22Rv1 (cell line): ENCODE results near the gene SQOR.

ENCODE experiments used
- H3K27ac ChIP-seq: fragments of 450-650 bp; 2 replicates; pipeline ENCODE4 v1.5.1; 2017
- ZFX ChIP-seq: fragments of 450-650 bp; IDR thresholded peaks from 2 replicates; pipeline ENCODE4 v1.6.1; 2017; ENCODE audit warnings: antibody characterized with exemption, borderline replicate concordance
- TF ChIP-seq, protein P1 (sequence below): fragments of 450-650 bp; IDR thresholded peaks from 2 replicates; pipeline ENCODE4 v1.5.1; 2017; ENCODE audit warnings: mild to moderate bottlenecking

The SQOR gene

DNA sequence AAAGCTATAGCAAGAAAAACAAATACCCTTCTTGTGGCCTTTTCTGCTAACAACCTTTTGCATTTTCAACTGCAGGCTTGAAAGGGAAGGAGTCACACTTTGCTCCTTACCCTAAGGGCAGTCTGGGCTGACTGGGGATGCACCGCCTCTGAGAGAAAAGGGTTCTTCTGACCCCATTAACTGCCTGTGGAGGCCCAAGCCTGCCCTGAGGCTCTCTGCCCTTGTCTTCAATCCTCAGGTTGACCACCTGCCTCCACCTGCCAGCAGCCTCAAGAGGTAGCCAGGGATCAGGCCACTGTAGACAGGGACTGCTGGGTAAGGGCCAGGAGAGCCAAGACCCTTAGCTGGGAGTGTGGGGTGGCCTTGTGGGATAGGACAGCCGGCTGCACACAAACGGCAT, 93.8 kb downstream of the SQOR start:
- H3K27ac ChIP-seq: no peak overlapping the region
- TF ChIP-seq, protein P1, sequence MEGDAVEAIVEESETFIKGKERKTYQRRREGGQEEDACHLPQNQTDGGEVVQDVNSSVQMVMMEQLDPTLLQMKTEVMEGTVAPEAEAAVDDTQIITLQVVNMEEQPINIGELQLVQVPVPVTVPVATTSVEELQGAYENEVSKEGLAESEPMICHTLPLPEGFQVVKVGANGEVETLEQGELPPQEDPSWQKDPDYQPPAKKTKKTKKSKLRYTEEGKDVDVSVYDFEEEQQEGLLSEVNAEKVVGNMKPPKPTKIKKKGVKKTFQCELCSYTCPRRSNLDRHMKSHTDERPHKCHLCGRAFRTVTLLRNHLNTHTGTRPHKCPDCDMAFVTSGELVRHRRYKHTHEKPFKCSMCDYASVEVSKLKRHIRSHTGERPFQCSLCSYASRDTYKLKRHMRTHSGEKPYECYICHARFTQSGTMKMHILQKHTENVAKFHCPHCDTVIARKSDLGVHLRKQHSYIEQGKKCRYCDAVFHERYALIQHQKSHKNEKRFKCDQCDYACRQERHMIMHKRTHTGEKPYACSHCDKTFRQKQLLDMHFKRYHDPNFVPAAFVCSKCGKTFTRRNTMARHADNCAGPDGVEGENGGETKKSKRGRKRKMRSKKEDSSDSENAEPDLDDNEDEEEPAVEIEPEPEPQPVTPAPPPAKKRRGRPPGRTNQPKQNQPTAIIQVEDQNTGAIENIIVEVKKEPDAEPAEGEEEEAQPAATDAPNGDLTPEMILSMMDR: no peak
- TF ChIP-seq ZFX: no peak

DNA sequence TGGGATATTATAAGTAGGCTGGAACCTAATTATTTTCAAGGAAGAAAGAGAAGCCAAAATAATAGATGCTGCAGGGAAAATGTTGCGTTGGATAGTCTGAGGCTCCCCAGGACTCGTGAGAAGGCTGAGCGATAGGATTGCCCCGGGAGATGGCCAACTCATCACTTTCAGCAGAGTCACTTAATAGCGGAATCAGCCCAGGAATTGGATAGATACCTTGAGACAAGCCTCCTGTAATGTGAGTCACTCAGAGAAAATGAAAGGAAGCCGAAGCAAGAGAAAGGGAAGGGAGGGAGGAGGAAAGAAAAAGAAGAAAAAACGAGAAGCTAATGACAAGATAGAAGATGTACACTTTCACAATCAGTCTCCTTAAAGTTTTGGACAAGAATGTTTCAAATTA, 94.3 kb downstream of the SQOR start:
- TF ChIP-seq, protein P1: no peak
- no peak for TF ChIP-seq ZFX
- H3K27ac ChIP-seq: no peak overlapping the region

DNA sequence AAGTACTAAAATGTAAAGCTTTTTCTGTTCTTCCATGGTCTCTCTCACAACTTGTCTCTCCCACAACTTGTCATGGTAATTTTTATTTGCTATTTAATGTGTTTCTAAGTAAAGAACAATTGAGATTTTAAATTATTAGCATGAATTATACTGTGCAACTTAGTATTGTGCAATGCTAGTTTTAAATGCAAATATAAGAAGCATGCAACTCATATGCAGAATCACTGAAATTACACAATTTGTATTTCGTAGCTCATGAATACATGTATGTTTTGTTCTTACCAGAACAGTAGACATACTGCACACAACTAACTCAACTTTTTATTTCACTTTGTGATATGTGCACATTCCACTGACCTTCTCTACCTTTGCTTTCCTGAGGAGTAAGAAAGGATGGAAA, 96.5 kb downstream of the SQOR start:
- TF ChIP-seq, protein P1: no peak
- no peak overlapping the region for H3K27ac ChIP-seq

DNA sequence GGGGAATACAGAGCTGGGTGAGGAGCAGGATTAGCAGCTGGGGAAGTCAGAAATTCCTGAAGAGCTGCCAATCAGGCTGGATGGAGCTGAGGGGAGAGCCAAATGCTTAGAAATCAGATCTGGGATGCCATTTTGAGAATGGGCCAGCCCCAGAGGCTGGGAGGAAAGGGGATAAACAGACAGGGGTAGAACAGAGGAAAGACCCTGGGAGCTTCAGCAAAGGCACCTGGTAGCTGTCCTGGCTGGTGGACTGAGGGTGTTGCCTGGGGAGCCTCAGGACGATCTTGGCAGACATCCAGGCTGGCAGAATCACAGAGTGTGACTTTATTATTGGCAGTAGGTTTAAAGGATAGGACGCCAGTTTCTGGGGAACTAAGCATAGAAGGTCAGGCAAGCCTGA, 97.8 kb downstream of the SQOR start:
- H3K27ac ChIP-seq: no peak overlapping the region
- TF ChIP-seq ZFX: no peak
- TF ChIP-seq, protein P1: no peak

DNA sequence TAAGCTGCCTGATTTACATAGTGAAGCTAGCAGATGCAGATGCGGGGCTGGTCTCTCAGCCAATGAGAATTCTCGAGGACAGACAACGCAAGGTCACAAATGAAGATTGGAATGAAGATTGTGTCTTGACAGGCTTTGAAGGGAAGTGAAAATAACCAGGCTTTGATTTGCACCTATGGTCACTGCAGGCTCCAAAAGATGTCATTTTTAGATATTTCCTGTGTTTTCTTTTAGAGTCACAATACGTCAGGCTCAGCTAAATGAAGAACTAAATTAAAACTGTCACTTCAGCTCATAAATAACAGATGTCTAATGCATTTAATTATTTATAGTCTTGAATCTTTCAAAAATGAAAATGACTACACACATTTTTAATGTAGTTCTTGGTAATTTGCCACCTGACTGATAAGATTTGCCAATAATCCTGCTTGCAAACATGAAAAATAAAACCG, 99.5 kb downstream of the SQOR start:
- TF ChIP-seq, protein P1: no peak
- H3K27ac ChIP-seq: no peak overlapping the region
